Activated CD4-positive, CD25-positive, alpha-beta regulatory T cell treated with anti-CD3 and anti-CD28 coated beads, Interleukin-2, amount 50 U/mL, for 16 hours (primary cell): ENCODE measurements around the gene CHURC1.
"Not testable (repeated sequence)": the region's sequence is repeated elsewhere in the genome, so short reads cannot be mapped to it uniquely, and the experiment has no call there.

ENCODE experiments used
- DNase-seq: peaks from one replicate; pipeline ENCODE4 v3.0.0-alpha.2; 2020; ENCODE audit warnings: low read depth, low spot score

Gene CHURC1

GRCh38 chr14:64910847-64911495, 3.3 kb upstream of the CHURC1 start:
- no peak for DNase-seq

- DNase-seq: no peak
These were observed 2.0 kb upstream of the CHURC1 start for GRCh38 chr14:64912261-64912660.

DNA sequence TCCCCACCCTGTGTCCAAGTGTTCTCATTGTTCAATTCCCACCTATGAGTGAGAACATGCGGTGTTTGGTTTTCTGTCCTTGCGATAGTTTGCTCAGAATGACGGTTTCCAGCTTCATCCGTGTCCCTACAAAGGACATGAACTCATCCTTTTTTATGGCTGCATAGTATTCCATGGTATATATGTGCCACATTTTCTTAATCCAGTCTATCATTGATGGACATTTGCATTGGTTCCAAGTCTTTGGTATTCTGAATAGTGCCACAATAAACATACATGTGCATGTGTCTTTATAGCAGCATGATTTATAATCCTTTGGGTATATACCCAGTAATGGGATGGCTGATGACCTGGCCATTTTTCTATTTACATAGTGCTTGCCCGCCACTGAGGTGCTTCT, 778 bp upstream of the CHURC1 start:
- DNase-seq: not testable (repeated sequence)

DNA sequence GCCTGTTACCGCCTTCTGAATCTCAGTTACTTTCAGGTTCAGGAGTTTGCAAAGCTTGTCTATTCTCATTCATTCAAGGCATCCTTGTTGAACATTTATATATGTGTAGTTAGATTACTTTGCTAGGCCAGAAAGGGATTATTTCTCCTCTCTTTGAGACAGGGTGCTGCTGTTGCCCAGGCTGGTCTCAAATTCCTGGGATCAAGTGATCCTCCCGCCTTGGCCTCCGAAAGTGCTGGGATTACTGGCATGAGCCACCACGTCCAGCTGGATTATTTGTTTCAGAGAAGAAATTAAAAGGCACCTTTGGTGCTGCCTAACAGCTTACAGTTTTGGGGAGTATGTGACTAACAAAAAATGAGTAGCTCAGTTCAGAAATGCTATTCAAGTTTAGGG, 772 bp downstream of the CHURC1 start:
- DNase-seq: no peak

- DNase-seq: no peak
These were observed 1.5 kb downstream of the CHURC1 start for GRCh38 chr14:64915797-64916196.

- DNase-seq: no peak
These were observed 4.0 kb downstream of the CHURC1 start for GRCh38 chr14:64918216-64918615.

DNA sequence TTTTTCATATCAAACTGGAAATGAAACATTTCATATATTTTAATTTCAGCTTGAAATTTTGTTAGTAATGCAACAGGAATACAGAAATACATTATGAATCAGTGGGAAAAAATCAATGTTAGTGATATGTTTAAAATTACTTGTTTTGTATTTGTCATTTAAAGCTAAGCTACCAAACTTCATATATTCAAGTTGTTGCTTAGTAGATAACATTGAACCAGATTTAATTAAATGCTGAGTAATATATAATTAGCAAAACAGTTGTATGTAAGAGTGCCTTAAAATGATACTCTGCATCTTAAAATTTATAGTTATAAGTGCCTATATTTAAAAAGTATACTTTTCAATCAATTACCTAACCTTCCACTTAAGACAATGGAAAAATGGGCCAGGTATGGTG, 5.0 kb downstream of the CHURC1 start:
- no peak for DNase-seq

DNA sequence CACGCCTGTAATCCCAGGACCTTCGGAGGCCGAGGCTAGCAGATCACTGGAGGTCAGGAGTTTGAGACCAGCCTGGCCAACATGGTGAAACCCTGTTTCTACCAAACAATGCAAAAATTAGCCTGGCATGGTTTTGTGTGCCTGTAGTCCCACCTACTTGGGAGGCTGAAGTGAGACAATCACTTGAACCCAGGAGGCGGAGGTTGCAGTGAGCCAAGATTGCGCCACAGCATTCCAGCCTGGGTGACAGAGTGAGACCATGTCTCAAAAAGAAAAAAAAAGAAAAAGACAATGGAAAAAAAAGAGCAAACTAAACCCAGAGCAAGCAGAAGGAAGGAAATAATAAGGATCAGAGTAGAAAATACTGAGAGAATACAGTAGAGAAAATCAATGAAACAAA, 5.4 kb downstream of the CHURC1 start:
- no peak for DNase-seq

- no peak for DNase-seq
These were observed 6.2 kb downstream of the CHURC1 start for GRCh38 chr14:64920465-64920864.

DNA sequence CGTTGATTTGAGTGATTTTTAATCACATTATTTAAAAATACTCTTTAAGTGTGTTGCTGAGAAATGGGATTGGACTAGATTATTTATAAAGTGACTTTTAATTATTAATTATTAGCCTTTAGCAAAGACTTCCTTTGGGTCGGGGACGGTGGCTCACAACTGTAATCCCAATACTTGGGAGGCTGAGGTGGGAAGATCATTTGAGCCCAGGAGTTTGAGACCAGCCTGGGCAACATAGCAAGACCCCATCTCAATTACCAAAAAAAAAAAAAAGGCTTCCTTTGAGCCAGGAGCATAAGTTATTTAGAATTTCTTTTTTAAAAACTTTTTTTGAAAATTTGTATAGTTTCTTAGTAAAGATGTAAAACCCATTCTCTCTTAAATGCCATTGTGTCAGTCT, 8.8 kb downstream of the CHURC1 start:
- DNase-seq: no peak

- no peak for DNase-seq
These were observed 12.2 kb downstream of the CHURC1 start for GRCh38 chr14:64926398-64926995.

DNA sequence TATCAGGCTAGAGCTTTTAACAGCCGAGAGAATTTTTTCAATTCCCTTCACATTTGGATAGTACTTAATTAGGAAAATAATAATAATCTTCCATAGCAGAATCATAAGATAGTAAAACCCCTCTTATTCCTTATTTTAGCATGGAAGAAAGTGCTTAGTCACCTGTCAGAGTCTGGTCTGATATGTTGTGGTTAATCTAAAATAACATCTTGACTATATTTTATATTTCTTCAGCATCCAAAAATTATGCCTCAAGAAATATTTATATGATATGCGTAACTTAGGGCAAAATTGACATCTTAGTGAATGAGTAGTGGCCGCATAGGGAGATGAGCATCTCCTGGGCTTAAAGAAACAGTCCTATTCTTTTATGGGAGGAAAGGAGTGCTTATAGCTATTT, 12.8 kb downstream of the CHURC1 start:
- no peak for DNase-seq

DNA sequence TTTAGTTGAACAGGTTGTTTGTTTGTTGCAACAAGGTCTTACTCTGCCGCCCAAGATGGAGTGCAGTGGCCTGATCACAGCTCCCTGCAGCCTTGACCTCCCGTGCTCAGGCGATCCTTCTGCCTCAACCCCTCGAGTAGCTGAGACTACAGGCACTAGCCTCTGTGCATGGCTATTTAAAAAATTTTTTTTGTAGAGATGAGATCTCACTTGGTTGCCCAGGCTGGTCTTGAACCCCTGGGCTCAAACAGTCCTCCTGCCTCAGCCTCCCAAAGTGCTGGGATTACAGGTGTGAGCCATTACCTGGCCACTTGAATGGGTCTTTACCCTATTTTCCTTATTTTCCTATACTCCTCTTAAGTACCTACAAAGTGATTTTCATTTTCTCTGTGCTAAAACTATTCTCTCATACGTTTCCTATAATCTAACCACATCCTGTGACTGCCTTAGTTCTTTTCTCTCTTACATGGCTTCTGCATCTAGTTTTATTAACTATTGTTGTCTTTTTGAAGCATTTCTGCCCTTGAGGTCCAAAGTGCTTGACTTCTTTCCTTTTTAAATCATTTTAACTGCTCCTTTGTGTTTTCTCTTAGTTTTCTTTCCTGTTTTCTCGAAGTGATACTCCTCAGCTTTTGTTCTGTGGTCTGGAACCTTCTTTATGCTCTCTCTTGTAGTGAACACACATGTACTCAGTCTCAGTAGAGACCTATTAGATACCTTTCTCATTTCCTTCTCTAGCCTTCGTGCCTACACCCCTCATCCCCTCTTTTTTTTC, 14.2 kb downstream of the CHURC1 start:
- no peak for DNase-seq

GRCh38 chr14:64929014-64929359, 14.7 kb downstream of the CHURC1 start:
- no peak for DNase-seq

DNA sequence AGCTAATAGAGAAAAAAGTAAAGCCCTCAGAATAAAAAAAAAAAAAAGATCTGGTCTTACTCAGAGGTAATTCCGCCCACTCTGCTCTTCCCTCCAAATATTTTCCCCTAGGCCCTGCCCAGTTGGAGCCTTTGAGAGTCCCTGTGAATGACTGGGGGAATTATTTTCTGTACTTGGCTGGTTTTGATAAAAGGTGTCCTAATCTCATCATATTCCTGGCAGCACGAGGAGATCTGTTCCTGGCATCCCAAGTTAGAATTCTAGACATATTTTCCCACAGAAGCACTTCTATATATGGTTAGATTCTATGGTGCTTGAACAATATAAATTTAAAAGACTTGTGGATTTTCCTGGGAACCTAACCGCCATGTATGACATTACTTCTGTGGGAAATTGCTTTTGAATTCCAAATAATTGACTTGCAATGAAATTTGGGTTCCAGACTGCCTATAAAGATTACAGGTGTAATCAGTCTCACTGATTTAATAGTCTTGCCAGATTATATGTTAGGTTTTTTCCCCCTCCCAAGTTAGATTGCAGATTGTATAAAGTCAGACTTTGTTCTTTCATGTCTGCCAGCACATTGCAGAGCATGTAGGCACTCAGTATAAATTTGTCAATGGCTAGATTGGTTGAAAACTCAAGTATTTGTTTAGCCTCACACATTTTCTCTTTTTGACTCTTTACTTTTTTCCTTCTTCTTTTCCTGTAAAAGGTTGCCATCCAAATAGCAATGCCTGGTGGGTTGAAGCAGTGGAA, 16.0 kb downstream of the CHURC1 start:
- DNase-seq: no peak

- no peak for DNase-seq
These were observed 16.9 kb downstream of the CHURC1 start for GRCh38 chr14:64931123-64931522.

DNA sequence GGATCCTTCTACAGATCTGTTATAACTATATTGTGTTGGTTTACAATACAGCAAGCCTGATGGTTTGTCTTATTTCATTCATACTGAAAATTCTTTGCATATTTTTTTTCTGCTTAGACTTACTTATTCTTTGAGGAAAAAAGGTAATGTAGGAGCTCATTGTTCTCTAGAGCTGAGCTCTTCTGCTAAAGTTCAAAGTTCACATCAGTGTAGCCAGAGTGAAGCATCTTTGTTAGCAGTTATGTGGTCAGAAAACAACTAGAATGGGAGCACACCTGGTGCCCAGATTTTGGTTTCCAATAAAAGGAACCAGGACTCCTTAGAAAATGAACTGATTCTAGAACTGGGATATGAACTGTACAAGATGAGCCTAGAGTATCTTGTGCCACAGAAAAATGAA, 18.0 kb downstream of the CHURC1 start:
- no peak for DNase-seq

- DNase-seq: no peak
These were observed 20.2 kb downstream of the CHURC1 start for GRCh38 chr14:64934338-64934929.

- DNase-seq: no peak
These were observed 21.3 kb downstream of the CHURC1 start for GRCh38 chr14:64935508-64935907.

DNA sequence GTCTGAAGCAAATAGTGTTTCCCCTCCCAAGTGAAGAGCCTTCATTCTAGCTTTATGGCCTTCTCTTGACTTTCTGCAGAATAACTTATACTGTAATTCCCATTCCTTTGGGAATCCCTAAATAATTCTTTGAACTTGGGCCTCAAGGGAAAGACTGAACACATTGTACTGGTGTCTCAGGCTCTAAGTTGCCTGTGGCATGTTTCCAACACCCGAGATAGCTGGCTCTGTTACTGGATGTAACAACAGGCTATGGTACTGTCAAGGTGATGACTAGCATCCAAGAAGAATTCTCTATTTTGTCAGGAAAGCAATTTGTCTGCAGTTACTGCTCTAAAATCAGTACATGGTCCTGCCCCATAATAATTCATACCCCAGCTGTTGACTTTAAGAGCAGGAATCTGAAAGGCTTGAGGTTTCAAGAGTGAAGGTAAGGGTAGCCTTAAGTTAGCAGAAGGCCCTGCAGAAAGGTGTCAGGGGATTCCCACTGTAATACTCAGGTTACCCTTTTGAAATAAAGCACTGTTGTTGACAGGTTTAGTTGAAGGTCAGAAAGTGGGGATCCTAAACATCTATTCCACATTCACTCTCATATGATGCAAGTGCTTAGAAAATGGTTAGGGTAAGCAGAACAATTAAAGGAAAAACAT, 23.0 kb downstream of the CHURC1 start:
- no peak for DNase-seq

- no peak for DNase-seq
These were observed 23.6 kb downstream of the CHURC1 start for GRCh38 chr14:64937821-64938193.
